Measurements from ENCODE around the gene ACOX1. TPM values are rescaled to one million over a fixed set of nuclear protein-coding genes. Genes with fewer than 3 reads are reported as not detected.

The ACOX1 gene
- total and polyA plus RNA-seq, 2 of the 13 experiments (the other 11 are each of a cell fraction or from before 2014, with no cell fraction given): 86.4 to 120 TPM

GRCh38 chr17:76000016-76000754 is 21.2 kb upstream of the ACOX1 start (continued):
- peak; percentile 72 for TF ChIP-seq ZNF883 (CRISPR knock-in tag; IDR thresholded peaks at IDR 0.05; ENCODE audit: not compliant biosample characterization)
- TF ChIP-seq U2AF2 (IDR thresholded peaks at IDR 0.05; ENCODE audit: low read depth, low read length): no peak
- TF ChIP-seq NFE2L1 (CRISPR knock-in tag; IDR thresholded peaks at IDR 0.05; ENCODE audit: borderline replicate concordance): no peak
- no peak for TF ChIP-seq ZFYVE20 (CRISPR knock-in tag; IDR thresholded peaks at IDR 0.05; ENCODE audit: borderline replicate concordance, low read depth)
- no peak for TF ChIP-seq ZBTB37 (CRISPR knock-in tag; IDR thresholded peaks at IDR 0.05)
- no peak for TF ChIP-seq TERF1 (CRISPR knock-in tag; IDR thresholded peaks at IDR 0.05)
- TF ChIP-seq ZFAT (CRISPR knock-in tag; conservative IDR thresholded peaks at IDR 0.05): no peak
- no peak for TF ChIP-seq ZNF232 (CRISPR knock-in tag; IDR thresholded peaks at IDR 0.05; ENCODE audit: borderline replicate concordance)
- no peak for TF ChIP-seq PLRG1 (conservative IDR thresholded peaks at IDR 0.05)
- TF ChIP-seq ZNF768 (CRISPR knock-in tag; IDR thresholded peaks at IDR 0.05): peak; percentile 17; the same call in 1 of the 2 replicates
- 0 out of 2 replicates have a peak, but pooled peaks have one; percentile 25 for TF ChIP-seq PAX8 (CRISPR knock-in tag; IDR thresholded peaks at IDR 0.05; ENCODE audit: borderline replicate concordance)
- peak; percentile 13; the same call in 1 of the 2 replicates for TF ChIP-seq SIX4 (CRISPR knock-in tag; IDR thresholded peaks at IDR 0.05)
- TF ChIP-seq ZBTB38 (CRISPR knock-in tag; IDR thresholded peaks at IDR 0.05): peak; percentile 100
- TF ChIP-seq STAG1 (CRISPR knock-in tag; IDR thresholded peaks at IDR 0.05): peak; percentile 73
- TF ChIP-seq TIGD3 (CRISPR knock-in tag; IDR thresholded peaks at IDR 0.05; ENCODE audit: borderline replicate concordance): peak; percentile 63; the same call in 1 of the 2 replicates
- TF ChIP-seq NCOA2 (CRISPR knock-in tag; IDR thresholded peaks at IDR 0.05): no peak
- TF ChIP-seq ZNF660 (CRISPR knock-in tag; IDR thresholded peaks at IDR 0.05; ENCODE audit: borderline replicate concordance, low read depth): no peak
- no peak for TF ChIP-seq ZNF121 (CRISPR knock-in tag; IDR thresholded peaks at IDR 0.05)
- no peak for TF ChIP-seq ZNF569 (CRISPR knock-in tag; IDR thresholded peaks at IDR 0.05; ENCODE audit: borderline replicate concordance)
- no peak for TF ChIP-seq SRSF9 (IDR thresholded peaks at IDR 0.05; ENCODE audit: borderline replicate concordance, insufficient read depth, low read depth, low read length, poor library complexity, severe bottlenecking)
- TF ChIP-seq E2F1 (CRISPR knock-in tag; IDR thresholded peaks at IDR 0.05): no peak
- TF ChIP-seq RARG (CRISPR knock-in tag; IDR thresholded peaks at IDR 0.05; ENCODE audit: low read depth): no peak
- TF ChIP-seq ZMYM2 (CRISPR knock-in tag; IDR thresholded peaks at IDR 0.05): peak; percentile 65; the same call in 1 of the 2 replicates
- TF ChIP-seq FIP1L1 (IDR thresholded peaks at IDR 0.05; ENCODE audit: borderline replicate concordance, insufficient read depth, low read depth, low read length): no peak
- no peak for TF ChIP-seq AHR (CRISPR knock-in tag; IDR thresholded peaks at IDR 0.05)
